Thymus (tissue), 11 donors: ENCODE measurements around the gene TNNT1. TPM values are rescaled to one million over a fixed set of nuclear protein-coding genes. Genes with fewer than 3 reads are reported as not detected.

Source experiments
- DNase-seq, 9 donors: peaks; one replicate each; pipeline ENCODE4 v3.0.0-alpha.2; 2013; ENCODE audit warnings: low spot score in 9 of 9, low read depth in 6 of 9, missing footprints in 1 of 9
- H3K27ac ChIP-seq, 2 donors: one replicate each; pipeline ENCODE4 v1.5.1; 2013; ENCODE audit warnings: control low read depth in 1 of 2, low read depth in 1 of 2, low read length in 1 of 2, mild to moderate bottlenecking in 1 of 2, moderate library complexity in 1 of 2
- H3K27me3 ChIP-seq, 2 donors: one replicate each; pipeline ENCODE4 v1.5.1; 2013; ENCODE audit warnings: low read length in 1 of 2; ENCODE audit not compliant: control insufficient read depth in 2 of 2, insufficient read depth in 1 of 2
- H3K36me3 ChIP-seq, 2 donors: one replicate each; pipeline ENCODE4 v1.5.1; 2013; ENCODE audit warnings: low read length in 1 of 2, mild to moderate bottlenecking in 1 of 2, moderate library complexity in 1 of 2; ENCODE audit not compliant: control insufficient read depth in 2 of 2, insufficient read depth in 2 of 2
- H3K4me1 ChIP-seq, 2 donors: one replicate each; pipeline ENCODE4 v1.5.1; 2013; ENCODE audit warnings: low read length in 2 of 2; ENCODE audit not compliant: control insufficient read depth in 2 of 2, insufficient read depth in 2 of 2
- H3K4me3 ChIP-seq, 2 donors: one replicate each; pipeline ENCODE4 v1.5.1; 2013; ENCODE audit warnings: low read length in 2 of 2, control low read depth in 1 of 2, mild to moderate bottlenecking in 1 of 2
- H3K9me3 ChIP-seq, 2 donors: one replicate each; pipeline ENCODE4 v1.5.1; 2013; ENCODE audit warnings: low read length in 1 of 2, mild to moderate bottlenecking in 1 of 2; ENCODE audit not compliant: control insufficient read depth in 2 of 2, insufficient read depth in 1 of 2
- WGBS: extraction: QIAGEN DNeasy Blood & Tissue Kit; methylation state at CpG from one replicate; pipeline ENCODE4 v1.1.7; 2013; 5-methylcytosine and 5-hydroxymethylcytosine counted together
- polyA plus RNA-seq: library from polyadenylated mRNA; stranded (reverse); fragments of 200-250 nt; gene quantifications from one replicate; pipeline ENCODE4 v1.2.3, GENCODE V29; 2013
- total RNA-seq: library from RNA; stranded (reverse); fragments of 120-200 nt; gene quantifications from one replicate; pipeline ENCODE4 v1.2.4, GENCODE V29; 2013
- donor health status: healthy.

Gene TNNT1
- total and polyA plus RNA-seq, 2 donors: 4.3 to 11.9 TPM

GRCh38 chr19:55096061-55096701 lies 52.8 kb downstream of the TNNT1 start:
- H3K4me1 ChIP-seq: no peaks in the 10 kb centered on the region

GRCh38 chr19:55095260-55096060 lies 53.5 kb downstream of the TNNT1 start:
- H3K9me3 ChIP-seq: no peaks in the 10 kb centered on the region
- no peak for DNase-seq
- no peaks in the 10 kb centered on the region for H3K4me1 ChIP-seq
- no peak overlapping the region for H3K27ac ChIP-seq
- WGBS: 97% methylated on average over 23 of the region's 23 CpGs
- peaks cover 19 to 64% of the 10 kb centered on the region in 2 donors for H3K36me3 ChIP-seq
- no peak overlapping the region for H3K4me3 ChIP-seq
- no peaks in the 10 kb centered on the region for H3K27me3 ChIP-seq

More at GRCh38 chr19:55096061-55096701, 52.8 kb downstream of the TNNT1 start:
- no peak for DNase-seq
- Histone ChIP-seq H3K4me3 (no peak overlapping the region), H3K27ac (no peak overlapping the region), H3K27me3 (no peaks in the 10 kb centered on the region), H3K9me3 (no peaks in the 10 kb centered on the region), H3K36me3 (peaks cover 19 to 57% of the 10 kb centered on the region in 2 donors)
- WGBS: 92% methylated on average over 23 of the region's 23 CpGs

GRCh38 chr19:55094456-55095259 lies 54.3 kb downstream of the TNNT1 start:
- no peak for DNase-seq

GRCh38 chr19:55092423-55093318 lies 56.3 kb downstream of the TNNT1 start:
- Histone ChIP-seq H3K27me3 (peaks cover 8 to 9% of the 10 kb centered on the region in 2 donors), H3K4me1 (peaks cover 0 to 2% of the 10 kb centered on the region in 2 donors), H3K4me3 (no peak overlapping the region), H3K27ac (no peak overlapping the region), H3K9me3 (no peaks in the 10 kb centered on the region), H3K36me3 (peaks cover 13 to 47% of the 10 kb centered on the region in 2 donors)
- no peak for DNase-seq
- WGBS: 97% methylated on average over 49 of the region's 49 CpGs

More at GRCh38 chr19:55094456-55095259, 54.3 kb downstream of the TNNT1 start:
- no peak overlapping the region for H3K4me3 ChIP-seq
- H3K36me3 ChIP-seq: peaks cover 19 to 66% of the 10 kb centered on the region in 2 donors
- no peaks in the 10 kb centered on the region for H3K9me3 ChIP-seq
- H3K4me1 ChIP-seq: no peaks in the 10 kb centered on the region
- no peaks in the 10 kb centered on the region for H3K27me3 ChIP-seq
- 97% methylated on average over 32 of the region's 32 CpGs for WGBS
- H3K27ac ChIP-seq: no peak overlapping the region

GRCh38 chr19:55091955-55092354 lies 57.1 kb downstream of the TNNT1 start:
- WGBS: 97% methylated on average over 27 of the region's 27 CpGs
- Histone ChIP-seq H3K9me3 (peaks cover 0 to 4% of the 10 kb centered on the region in 2 donors), H3K4me1 (peaks cover 3 to 7% of the 10 kb centered on the region in 2 donors), H3K36me3 (peaks cover 13 to 47% of the 10 kb centered on the region in 2 donors), H3K27me3 (peaks cover 15 to 16% of the 10 kb centered on the region in 2 donors), H3K4me3 (no peak overlapping the region), H3K27ac (no peak overlapping the region)
- no peak for DNase-seq

- peaks cover 0 to 4% of the 10 kb centered on the region in 2 donors for H3K9me3 ChIP-seq
- peaks cover 7 to 9% of the 10 kb centered on the region in 2 donors for H3K4me1 ChIP-seq
- WGBS: 95% methylated on average over 32 of the region's 32 CpGs
- H3K27me3 ChIP-seq: peaks cover 22% of the 10 kb centered on the region in 2 donors
- DNase-seq: no peak
- H3K4me3 ChIP-seq: no peak overlapping the region
- no peak overlapping the region for H3K27ac ChIP-seq
- peaks cover 13 to 47% of the 10 kb centered on the region in 2 donors for H3K36me3 ChIP-seq
Measured at GRCh38 chr19:55091126-55091910, 57.7 kb downstream of the TNNT1 start.

GRCh38 chr19:55090564-55090963 lies 58.4 kb downstream of the TNNT1 start:
- 99% methylated on average over 13 of the region's 13 CpGs for WGBS
- Histone ChIP-seq H3K4me3 (no peak overlapping the region), H3K9me3 (peaks cover 0 to 4% of the 10 kb centered on the region in 2 donors), H3K27me3 (peaks cover 29 to 30% of the 10 kb centered on the region in 2 donors), H3K36me3 (peaks cover 9 to 44% of the 10 kb centered on the region in 2 donors), H3K27ac (no peak overlapping the region), H3K4me1 (peaks cover 7 to 9% of the 10 kb centered on the region in 2 donors)
- no peak for DNase-seq
